ENCODE data around the gene SUMF1.
"Not testable (repeated sequence)": the region's sequence is repeated elsewhere in the genome, so short reads cannot be mapped to it uniquely, and the experiment has no call there.

Gene SUMF1

DNA sequence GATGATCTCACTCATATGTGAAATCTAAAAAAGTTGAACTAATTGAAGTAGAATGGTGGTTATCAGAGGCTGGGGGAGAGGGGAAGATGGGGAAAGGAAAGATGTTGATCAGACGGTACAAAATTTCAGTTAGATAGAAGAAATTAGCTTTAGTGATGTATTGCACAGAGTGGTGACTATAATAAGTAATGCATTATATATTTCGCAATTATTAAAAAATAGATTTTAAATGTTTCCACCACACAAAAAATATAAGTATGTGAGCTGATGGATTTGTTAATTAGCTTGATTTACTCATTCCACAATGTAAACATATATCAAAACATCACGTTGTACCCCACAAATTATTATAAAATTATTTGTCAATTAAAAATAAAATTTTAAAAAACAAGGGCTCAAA, 8.1 kb downstream of the SUMF1 start:
- DNase-seq = no peak

- not testable (repeated sequence) for DNase-seq
These were observed 10.3 kb downstream of the SUMF1 start for GRCh38 chr3:4456780-4457179.

DNA sequence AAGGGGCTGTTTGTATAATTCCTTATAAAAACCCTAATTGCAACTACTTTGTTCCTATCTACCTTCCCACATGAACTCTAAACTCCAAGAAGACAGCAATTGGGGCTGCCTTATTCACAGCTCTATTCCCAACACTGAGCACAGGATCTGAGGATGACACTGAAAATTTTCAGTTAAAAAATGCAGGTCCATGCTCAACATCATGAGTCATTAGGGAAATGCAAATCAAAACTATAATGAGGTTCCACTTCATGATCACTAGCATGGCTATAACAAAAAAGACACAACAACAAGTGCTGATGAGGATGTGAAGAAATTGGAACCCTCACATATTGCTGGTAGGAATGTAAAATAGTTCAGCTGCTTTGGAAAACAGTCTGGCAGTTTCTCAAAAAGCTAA, 12.9 kb downstream of the SUMF1 start:
- DNase-seq = no peak

GRCh38 chr3:4449043-4449805, 17.8 kb downstream of the SUMF1 start:
- DNase-seq = no peak

DNA sequence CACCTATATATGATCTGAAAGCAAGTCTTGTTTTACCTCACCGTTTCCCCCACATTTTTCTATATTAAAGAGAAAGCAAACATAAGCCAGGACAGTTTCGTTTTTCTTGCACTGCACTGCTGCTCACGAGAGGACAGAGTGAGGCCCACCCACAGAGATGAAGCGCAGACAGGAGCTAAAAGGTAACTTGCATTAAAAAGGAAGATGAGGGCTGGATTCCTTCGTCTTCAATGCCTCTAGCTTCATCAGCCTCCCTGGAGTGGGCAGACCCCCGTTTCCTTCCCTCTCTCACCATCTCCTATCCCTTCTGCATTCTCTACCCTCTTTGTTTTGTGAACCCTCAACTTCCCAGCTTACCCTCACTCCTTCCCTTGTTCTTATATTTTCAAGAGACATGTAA, 18.9 kb downstream of the SUMF1 start:
- no peak for DNase-seq

DNA sequence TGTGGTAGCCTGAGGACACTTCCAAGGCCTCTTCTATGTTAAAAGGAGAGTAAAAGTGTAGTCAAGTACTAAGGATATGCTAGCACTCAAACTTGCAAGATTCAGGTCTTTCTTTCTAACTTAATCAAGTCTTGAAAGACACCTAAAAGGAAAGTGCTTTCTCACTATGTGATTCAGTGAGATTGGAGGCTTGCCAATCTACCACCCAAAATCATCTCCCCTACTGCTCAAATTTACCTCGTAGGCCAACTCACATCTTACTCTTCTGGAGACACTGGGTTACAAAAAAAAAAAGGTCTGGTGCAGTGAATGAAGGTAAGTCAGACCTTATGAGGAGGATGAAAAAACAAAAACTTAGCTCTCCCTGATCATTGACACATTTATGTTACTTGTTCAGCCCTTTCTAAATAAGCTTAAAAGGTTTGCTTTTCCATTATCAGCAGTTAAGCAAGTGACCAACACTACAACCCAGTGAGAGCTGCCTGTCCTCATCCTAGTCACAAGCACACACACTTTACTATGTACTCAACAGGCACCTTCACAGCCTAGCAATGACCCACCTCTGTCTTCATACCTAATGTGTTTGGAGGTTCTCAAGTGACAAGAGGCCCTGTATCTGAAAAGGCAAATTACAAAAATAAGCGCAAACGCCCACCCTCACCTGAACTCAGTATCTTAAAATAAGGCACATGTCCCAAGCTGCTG, 19.6 kb downstream of the SUMF1 start:
- DNase-seq = no peak

DNA sequence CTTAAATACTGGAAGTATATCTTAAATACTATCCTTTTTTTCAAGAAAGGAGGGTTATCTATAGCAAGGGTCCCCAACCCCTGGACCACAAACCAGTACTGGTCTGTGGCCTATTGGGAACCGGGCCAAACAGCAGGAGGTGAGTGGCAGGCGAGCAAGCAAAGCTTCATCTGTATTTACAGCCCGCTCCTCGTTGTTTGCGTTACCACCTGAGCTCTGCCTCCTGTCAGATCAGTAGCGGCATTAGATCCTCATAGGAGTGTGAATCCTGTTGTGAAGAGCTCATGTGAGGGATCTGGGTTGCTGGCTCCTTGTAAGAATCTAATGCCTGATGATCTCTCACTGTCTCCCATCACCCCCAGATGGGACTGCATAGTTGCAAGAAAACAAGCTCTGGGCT, 26.1 kb downstream of the SUMF1 start:
- no peak for DNase-seq

- DNase-seq = no peak
These were observed 28.8 kb downstream of the SUMF1 start for GRCh38 chr3:4438296-4438695.

GRCh38 chr3:4432259-4432658, 34.8 kb downstream of the SUMF1 start:
- DNase-seq = no peak

GRCh38 chr3:4429648-4430350, 37.3 kb downstream of the SUMF1 start:
- DNase-seq = no peak

GRCh38 chr3:4426782-4427344, 40.2 kb downstream of the SUMF1 start:
- no peak for DNase-seq

DNA sequence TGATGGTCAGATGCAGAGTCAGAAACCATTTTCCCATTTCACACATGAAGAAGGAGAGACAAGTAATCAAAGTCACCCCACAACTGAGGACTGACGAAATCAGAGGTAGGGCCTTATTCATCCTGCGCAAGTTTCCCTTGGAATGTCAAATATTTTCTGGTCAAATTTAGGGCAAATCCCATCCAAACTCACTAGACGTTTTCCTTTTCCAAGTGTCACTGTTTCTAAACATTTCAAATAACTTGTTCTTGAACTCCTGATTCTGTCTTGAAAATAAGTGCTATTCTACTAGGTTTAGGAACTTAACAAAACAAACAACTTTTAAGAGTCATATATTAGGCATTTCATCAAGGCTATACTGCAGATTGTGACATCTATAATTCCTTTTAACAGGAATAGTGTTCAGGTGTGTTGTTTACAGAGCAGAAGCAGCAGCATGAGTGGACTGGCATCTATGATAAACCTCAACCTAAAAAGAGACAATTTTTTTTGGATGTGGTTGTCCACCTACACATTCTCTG, 40.7 kb downstream of the SUMF1 start:
- no peak for DNase-seq

GRCh38 chr3:4425707-4426106, 41.4 kb downstream of the SUMF1 start:
- no peak for DNase-seq

- DNase-seq = no peak
These were observed 42.0 kb downstream of the SUMF1 start for GRCh38 chr3:4425055-4425454.

DNA sequence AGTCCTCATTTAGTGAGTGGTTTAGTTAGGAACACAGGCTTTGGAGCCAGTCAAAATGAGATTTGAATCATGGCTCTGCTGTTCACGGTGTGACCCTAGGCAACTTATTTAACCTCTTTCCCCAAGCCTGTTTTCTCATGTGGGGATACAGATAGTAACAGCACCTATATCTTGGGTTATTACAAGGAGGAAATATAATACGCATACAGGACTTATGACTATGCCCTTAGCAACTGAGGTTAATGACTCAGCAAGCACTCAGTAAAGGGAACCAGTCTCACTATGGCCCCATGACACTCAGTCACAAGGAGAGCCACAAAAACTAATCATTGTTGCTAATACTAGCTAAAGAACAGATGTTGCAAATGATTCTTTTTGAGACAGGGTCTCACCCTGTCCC, 45.9 kb downstream of the SUMF1 start:
- no peak for DNase-seq

DNA sequence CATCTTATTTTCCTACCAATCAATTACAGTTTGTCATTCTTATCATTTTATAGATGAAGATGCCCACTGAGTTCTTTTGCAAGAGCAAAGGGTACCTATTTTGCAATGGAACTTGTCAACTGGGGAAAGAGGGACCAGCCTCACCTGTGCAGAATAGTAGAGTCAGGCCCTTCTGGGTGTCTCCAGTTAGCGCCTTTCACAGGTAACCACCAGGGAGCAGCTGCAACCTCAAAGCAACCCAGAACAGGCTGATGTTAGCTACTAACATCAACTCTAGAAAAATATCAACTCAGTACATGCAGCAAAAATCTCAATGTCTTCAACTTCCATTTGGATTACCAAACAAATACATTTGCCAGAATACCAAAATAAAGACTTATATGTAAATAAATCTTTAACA, 47.1 kb downstream of the SUMF1 start:
- DNase-seq = no peak

DNA sequence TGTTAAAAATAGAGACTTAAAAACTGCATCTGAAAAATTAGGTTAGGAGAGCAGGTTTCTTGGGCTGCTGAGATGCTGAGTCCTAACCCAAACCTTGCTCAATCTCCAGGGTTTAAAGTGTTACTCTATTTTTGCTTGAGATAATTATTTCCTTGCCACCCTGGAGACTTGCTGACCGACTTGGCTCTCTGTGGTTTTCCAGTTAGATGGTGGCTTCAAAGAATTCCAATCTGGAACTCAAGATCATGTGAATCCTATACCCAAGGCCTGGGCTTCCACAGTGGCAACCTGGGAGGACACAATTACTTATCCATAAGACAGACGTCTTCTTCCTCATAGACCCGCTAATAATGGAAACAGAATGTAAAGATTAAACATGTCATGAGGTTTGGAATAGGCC, 47.7 kb downstream of the SUMF1 start:
- no peak for DNase-seq

DNA sequence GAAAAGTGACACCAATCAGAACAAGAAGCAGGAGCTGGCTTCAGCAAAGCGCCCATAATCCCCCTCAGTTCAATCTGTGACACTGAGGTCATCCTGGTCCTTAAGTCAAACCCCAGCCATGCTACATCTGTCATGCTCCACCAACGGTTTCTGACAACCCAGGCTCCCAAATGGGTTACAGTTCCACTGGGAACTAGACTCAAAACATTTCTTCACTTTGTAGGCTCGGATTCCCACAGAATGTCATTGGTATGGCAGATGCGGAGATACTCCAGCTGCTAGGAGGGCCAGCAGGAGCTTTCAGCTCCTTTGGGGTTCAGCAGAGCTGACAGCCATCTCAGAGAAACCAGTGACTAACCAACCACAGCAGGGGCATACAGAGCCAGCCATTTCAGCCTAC, 48.9 kb downstream of the SUMF1 start:
- DNase-seq = no peak

GRCh38 chr3:4417449-4417848, 49.6 kb downstream of the SUMF1 start:
- no peak for DNase-seq

DNA sequence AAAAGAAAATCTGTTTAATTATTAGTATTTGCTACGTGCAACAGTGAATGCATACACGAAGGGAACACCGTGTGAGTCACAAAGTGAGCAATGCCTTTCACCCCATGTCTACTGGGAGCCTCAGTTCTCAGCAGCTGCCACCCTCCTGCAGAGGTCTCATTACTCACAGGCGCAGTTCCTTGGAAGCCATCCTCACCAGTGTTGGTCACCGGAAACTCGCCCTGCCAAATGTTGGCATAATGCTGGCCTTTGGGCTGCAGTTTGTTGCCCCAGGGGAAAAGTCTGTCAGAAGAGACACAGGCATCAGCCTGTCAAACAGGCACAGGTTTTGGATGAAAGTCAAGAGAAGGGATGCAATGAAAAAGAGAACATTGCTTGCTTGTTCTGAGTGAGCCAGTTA, 50.1 kb downstream of the SUMF1 start:
- no peak for DNase-seq

- no peak for DNase-seq
These were observed 50.6 kb downstream of the SUMF1 start for GRCh38 chr3:4416427-4416945.

DNA sequence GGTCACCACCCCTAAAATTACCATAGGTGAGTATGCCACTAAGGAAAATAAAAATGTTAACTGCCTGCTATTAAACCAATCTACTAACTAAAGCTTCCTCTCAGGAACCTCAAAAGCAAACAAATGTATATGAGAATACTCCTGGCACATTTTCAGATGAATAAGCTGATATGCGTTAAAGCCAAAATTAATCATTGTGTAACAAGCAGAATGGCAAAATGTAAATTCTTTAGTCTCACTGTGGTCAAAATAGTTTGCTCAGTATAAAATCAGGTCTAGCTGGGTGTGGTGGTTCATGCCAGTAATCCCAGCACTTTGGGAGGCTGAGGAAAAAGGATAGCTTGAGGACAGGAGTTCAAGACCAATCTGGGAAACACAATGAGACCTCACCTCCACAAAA, 53.6 kb downstream of the SUMF1 start:
- DNase-seq = no peak

DNA sequence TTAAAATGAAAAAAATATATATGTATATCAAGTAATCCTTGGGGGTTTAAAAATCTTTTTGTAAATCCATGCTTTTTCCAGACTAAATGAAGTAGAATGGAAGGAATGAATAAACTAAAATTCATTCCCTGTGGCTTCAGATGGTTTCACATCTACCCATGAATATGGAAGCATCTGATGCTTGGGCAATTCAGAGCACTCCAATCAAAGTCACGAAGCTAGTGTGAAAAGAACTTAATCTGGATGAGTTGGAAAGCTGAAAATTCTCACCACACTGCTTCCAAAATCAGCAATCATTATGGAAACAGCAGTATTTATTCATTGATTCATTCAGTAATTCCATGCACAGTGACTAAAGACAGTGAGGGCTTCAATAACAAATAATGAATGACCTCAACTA, 55.2 kb downstream of the SUMF1 start:
- DNase-seq = no peak
